Keratinocyte (primary cell): ENCODE data around the gene GNAT3.

Experiments used
- CTCF ChIP-seq, 3 experiments: IDR thresholded peaks in 1 of 3; conservative IDR thresholded peaks in 1 of 3; optimal IDR thresholded peaks in 1 of 3; 2 replicates in 2 of 3; 3 replicates in 1 of 3; pipeline versions ENCODE3 to v1.5.1; 2011; ENCODE audit warnings: low read length in 3 of 3, mild to moderate bottlenecking in 3 of 3, moderate library complexity in 2 of 3, control low read depth in 1 of 3, inconsistent platforms in 1 of 3; ENCODE audit not compliant: insufficient read depth in 2 of 3; ENCODE audit errors: extremely low read depth in 1 of 3
- EZH2 ChIP-seq: IDR thresholded peaks from one replicate; pipeline ENCODE4 v1.6.1; 2012; ENCODE audit warnings: inconsistent platforms, mild to moderate bottlenecking, low read length, moderate library complexity

GRCh38 chr7:80558116-80558515, 46.3 kb upstream of the GNAT3 start:
- no peak for TF ChIP-seq CTCF (optimal IDR thresholded peaks at IDR 0.05 in 1 of 3, IDR thresholded peaks at IDR 0.05 in 1 of 3, conservative IDR thresholded peaks at IDR 0.05 in 1 of 3; ENCODE audit: extremely low read depth in 1 of 3, insufficient read depth in 2 of 3, low read length in 3 of 3)
- no peak for TF ChIP-seq EZH2
